ENCODE measurements around the gene DYRK2. TPM values are rescaled to one million over a fixed set of nuclear protein-coding genes. Genes with fewer than 3 reads are reported as not detected.

DYRK2 gene
- total RNA-seq, 1 experiment from 2014 or later, result 20.6 TPM

DNA sequence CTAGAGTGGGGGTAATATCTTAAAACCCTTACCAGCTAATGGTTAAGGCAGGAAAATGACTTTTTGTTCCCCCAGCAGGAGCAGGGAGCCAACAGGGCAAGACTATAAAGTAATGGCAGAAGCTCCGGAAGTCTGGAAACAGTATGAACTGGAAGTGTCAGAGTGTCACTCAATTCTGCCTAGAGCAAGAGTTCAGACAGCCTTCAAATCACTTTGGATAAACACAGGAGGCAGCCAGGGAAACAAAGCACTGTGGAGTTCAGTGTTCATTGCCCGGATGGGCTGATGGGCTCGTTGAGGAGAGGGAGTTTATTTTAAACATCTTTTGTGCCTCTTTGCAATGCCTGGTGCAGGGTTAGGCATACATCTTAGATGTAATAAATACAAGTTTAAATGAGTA lies 16.5 kb upstream of the DYRK2 start:
- Histone ChIP-seq H3K9ac (ENCODE audit: low read length) (no peak overlapping the region), H4K20me1 (ENCODE audit: low read length) (no peaks in the 10 kb centered on the region), H3K36me3 (ENCODE audit: low read depth, low read length) (no peaks in the 10 kb centered on the region), H3K4me1 (ENCODE audit: insufficient read depth, low read length) (no peaks in the 10 kb centered on the region), H3K4me3 (ENCODE audit: low read length) (no peak overlapping the region), H2AFZ (ENCODE audit: low read length) (no peak overlapping the region), H3K9me2 (replicated peaks; ENCODE audit: low read length) (no peaks in the 10 kb centered on the region), H3K27me3 (ENCODE audit: low read length) (no peaks in the 10 kb centered on the region), H3K9me3 (ENCODE audit: low read length) (no peaks in the 10 kb centered on the region), H3F3A (ENCODE audit: low read length, unreplicated experiment) (no peaks in the 10 kb centered on the region), H3K4me2 (ENCODE audit: low read length) (no peak overlapping the region), H3K79me2 (ENCODE audit: low read length) (no peaks in the 10 kb centered on the region), H3K27ac (ENCODE audit: low read length) (no peak overlapping the region)
- CTCF ChIA-PET, result no interaction called here
- DNase-seq, result no peak
- no TSS peak for BruUV-seq (replicated peaks)
- POLR2A ChIA-PET (ENCODE audit: unreplicated experiment), result no interaction called here
- no peak for ATAC-seq
- TF ChIP-seq, protein P1, sequence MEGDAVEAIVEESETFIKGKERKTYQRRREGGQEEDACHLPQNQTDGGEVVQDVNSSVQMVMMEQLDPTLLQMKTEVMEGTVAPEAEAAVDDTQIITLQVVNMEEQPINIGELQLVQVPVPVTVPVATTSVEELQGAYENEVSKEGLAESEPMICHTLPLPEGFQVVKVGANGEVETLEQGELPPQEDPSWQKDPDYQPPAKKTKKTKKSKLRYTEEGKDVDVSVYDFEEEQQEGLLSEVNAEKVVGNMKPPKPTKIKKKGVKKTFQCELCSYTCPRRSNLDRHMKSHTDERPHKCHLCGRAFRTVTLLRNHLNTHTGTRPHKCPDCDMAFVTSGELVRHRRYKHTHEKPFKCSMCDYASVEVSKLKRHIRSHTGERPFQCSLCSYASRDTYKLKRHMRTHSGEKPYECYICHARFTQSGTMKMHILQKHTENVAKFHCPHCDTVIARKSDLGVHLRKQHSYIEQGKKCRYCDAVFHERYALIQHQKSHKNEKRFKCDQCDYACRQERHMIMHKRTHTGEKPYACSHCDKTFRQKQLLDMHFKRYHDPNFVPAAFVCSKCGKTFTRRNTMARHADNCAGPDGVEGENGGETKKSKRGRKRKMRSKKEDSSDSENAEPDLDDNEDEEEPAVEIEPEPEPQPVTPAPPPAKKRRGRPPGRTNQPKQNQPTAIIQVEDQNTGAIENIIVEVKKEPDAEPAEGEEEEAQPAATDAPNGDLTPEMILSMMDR (conservative IDR thresholded peaks at IDR 0.05; ENCODE audit: low read depth, low read length), result no peak
- TF ChIP-seq EZH2 (IDR thresholded peaks at IDR 0.05; ENCODE audit: low read length, unreplicated experiment) (no peak), EZH2phosphoT487 (IDR thresholded peaks at IDR 0.05; ENCODE audit: borderline replicate concordance, low read length) (no peak)
- intact Hi-C loops (cut with micrococcal nuclease), result no loop called here

DNA sequence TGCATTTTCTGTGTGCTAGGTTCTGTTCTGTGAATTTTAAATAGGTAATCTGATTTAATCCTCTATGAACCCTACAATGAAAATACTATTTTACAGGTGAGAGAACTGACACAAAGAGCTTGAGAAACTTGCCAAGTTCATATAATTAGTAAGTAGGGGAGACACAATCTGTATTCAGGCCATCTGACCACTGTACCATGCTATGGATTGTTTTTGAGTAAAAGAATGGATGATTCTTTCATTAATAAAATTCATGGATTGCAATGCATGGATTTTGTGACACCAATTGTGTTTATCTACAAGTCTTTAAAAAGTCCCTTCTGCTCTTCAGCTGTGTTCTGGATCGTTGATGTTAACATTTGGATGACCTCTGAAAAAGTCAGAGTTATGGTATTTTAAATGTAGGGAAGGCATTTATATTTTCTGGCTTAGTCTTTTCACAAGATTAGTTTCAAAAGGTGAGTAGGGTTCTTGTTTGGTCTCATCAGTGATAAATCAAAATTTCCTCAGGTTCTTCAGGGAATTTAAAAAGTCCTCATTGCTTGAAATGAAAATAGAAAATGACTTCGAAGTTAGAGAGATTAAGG lies 15.4 kb upstream of the DYRK2 start:
- no peaks in the 10 kb centered on the region for H4K20me1 ChIP-seq (ENCODE audit: low read length)
- no peak overlapping the region for H3K27ac ChIP-seq (ENCODE audit: low read length)
- no peaks in the 10 kb centered on the region for H3K4me1 ChIP-seq (ENCODE audit: insufficient read depth, low read length)
- H3K4me3 ChIP-seq (ENCODE audit: low read length), result no peak overlapping the region
- no peak overlapping the region for H2AFZ ChIP-seq (ENCODE audit: low read length)
- TF ChIP-seq, protein P1 (conservative IDR thresholded peaks at IDR 0.05; ENCODE audit: low read depth, low read length), result no peak
- TF ChIP-seq EZH2 (IDR thresholded peaks at IDR 0.05; ENCODE audit: low read length, unreplicated experiment), result no peak
- no peak for TF ChIP-seq EZH2phosphoT487 (IDR thresholded peaks at IDR 0.05; ENCODE audit: borderline replicate concordance, low read length)
- no peak for DNase-seq
- no peak overlapping the region for H3K9ac ChIP-seq (ENCODE audit: low read length)
- no peaks in the 10 kb centered on the region for H3K79me2 ChIP-seq (ENCODE audit: low read length)
- H3K9me3 ChIP-seq (ENCODE audit: low read length), result no peaks in the 10 kb centered on the region
- H3F3A ChIP-seq (ENCODE audit: low read length, unreplicated experiment), result no peaks in the 10 kb centered on the region
- intact Hi-C loops (cut with micrococcal nuclease), result no loop called here
- H3K9me2 ChIP-seq (replicated peaks; ENCODE audit: low read length), result no peaks in the 10 kb centered on the region
- H3K27me3 ChIP-seq (ENCODE audit: low read length), result no peaks in the 10 kb centered on the region
- no peak for ATAC-seq
- no TSS peak for BruUV-seq (replicated peaks)
- H3K4me2 ChIP-seq (ENCODE audit: low read length), result no peak overlapping the region
- ChIA-PET CTCF (no interaction called here), POLR2A (ENCODE audit: unreplicated experiment) (no interaction called here)
- H3K36me3 ChIP-seq (ENCODE audit: low read depth, low read length), result no peaks in the 10 kb centered on the region

DNA sequence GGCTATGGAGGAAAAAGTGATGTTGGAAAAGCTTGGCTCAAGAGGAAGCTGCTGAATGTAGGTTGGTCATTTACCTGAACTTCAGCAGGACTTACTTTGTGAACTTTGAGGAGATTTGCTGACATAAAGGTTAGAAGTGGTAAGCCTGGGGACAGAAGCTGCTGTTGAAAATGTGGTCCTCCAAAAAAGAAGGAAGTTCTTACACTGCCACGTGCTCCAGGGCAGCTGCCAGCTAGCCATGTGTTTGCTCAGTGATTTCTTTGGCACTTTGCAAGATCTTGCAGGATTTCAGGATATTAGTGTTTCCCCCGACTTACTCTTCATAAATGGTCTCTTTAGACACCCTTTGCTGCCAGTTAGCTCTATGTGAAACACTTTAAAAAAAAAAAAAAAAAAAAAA lies 14.8 kb upstream of the DYRK2 start:
- Histone ChIP-seq H3K36me3 (ENCODE audit: low read depth, low read length) (no peaks in the 10 kb centered on the region), H3K27me3 (ENCODE audit: low read length) (no peaks in the 10 kb centered on the region), H3K4me2 (ENCODE audit: low read length) (no peak overlapping the region), H3K4me3 (ENCODE audit: low read length) (no peak overlapping the region), H3K4me1 (ENCODE audit: insufficient read depth, low read length) (no peaks in the 10 kb centered on the region), H3K27ac (ENCODE audit: low read length) (no peak overlapping the region), H3K9me3 (ENCODE audit: low read length) (no peaks in the 10 kb centered on the region), H4K20me1 (ENCODE audit: low read length) (no peaks in the 10 kb centered on the region), H3K79me2 (ENCODE audit: low read length) (no peaks in the 10 kb centered on the region), H3F3A (ENCODE audit: low read length, unreplicated experiment) (no peaks in the 10 kb centered on the region), H2AFZ (ENCODE audit: low read length) (no peak overlapping the region), H3K9me2 (replicated peaks; ENCODE audit: low read length) (no peaks in the 10 kb centered on the region), H3K9ac (ENCODE audit: low read length) (no peak overlapping the region)
- no TSS peak for BruUV-seq (replicated peaks)
- intact Hi-C loops (cut with micrococcal nuclease), result no loop called here
- DNase-seq, result no peak
- TF ChIP-seq EZH2 (IDR thresholded peaks at IDR 0.05; ENCODE audit: low read length, unreplicated experiment) (no peak), EZH2phosphoT487 (IDR thresholded peaks at IDR 0.05; ENCODE audit: borderline replicate concordance, low read length) (no peak)
- TF ChIP-seq, protein P1 (conservative IDR thresholded peaks at IDR 0.05; ENCODE audit: low read depth, low read length), result no peak
- ChIA-PET POLR2A (ENCODE audit: unreplicated experiment) (no interaction called here), CTCF (no interaction called here)
- ATAC-seq, result no peak
